ENCODE results near the gene OGA. TPM values are rescaled to one million over a fixed set of nuclear protein-coding genes. Genes with fewer than 3 reads are reported as not detected.

The OGA gene
- total RNA-seq, 2 experiments from 2014 or later = 125 to 130 TPM

GRCh38 chr10:101781655-101781983, 36.6 kb downstream of the OGA start:
- Mint-ChIP-seq H3K9me3 (no peaks in the 10 kb centered on the region), H3K27me3 (peaks cover 19% of the 10 kb centered on the region), H3K36me3 (ENCODE audit: low read depth) (peaks cover 58% of the 10 kb centered on the region), H3K4me3 (peak overlapping the region; percentile 94), H3K4me1 (ENCODE audit: low read depth) (peaks cover 42% of the 10 kb centered on the region), H3K27ac (peak overlapping the region; percentile 95)
- ChIA-PET CTCF (interaction anchor here (0.6 to 7.4 kb wide), 58 partner anchors 8 to 860 kb away, joined by 3 to 180 read pairs (median 4); partner anchors contain the start of genes DPCD, KCNIP2, OGA and POLL), POLR2A (interaction anchor here (0.7 to 5.0 kb wide), 3 partner anchors 12 to 35 kb away, joined by 3 to 53 read pairs (median 34); partner anchors contain the start of gene OGA)
- TF ChIP-seq CTCF (IDR thresholded peaks at IDR 0.05) = no peak
- intact Hi-C loops (cut with micrococcal nuclease) = loop anchor here (2.0 to 5.0 kb wide), 2 partner anchors 36 to 179 kb away; partner anchors contain the start of gene OGA
- DNase-seq (no peak), ATAC-seq (no peak)

- Mint-ChIP-seq H3K27ac (no peak overlapping the region), H3K4me3 (peak overlapping the region; percentile 94), H3K27me3 (peaks cover 20% of the 10 kb centered on the region), H3K4me1 (ENCODE audit: low read depth) (peaks cover 39% of the 10 kb centered on the region), H3K36me3 (ENCODE audit: low read depth) (peaks cover 55% of the 10 kb centered on the region), H3K9me3 (no peaks in the 10 kb centered on the region)
- ChIA-PET POLR2A (interaction anchor here (0.7 to 4.0 kb wide), 5 partner anchors 11 to 193 kb away, joined by 3 to 34 read pairs (median 3); partner anchors contain the start of genes OGA and POLL), CTCF (interaction anchor here (0.6 to 7.4 kb wide), 65 partner anchors 7 to 860 kb away, joined by 3 to 180 read pairs (median 4); partner anchors contain the start of genes DPCD, KCNIP2, OGA and POLL)
- peak; percentile 66 for ATAC-seq
- DNase-seq = peak; percentile 82
- intact Hi-C loops (cut with micrococcal nuclease) = loop anchor here (2.0 to 5.0 kb wide), 2 partner anchors 36 to 178 kb away; partner anchors contain the start of gene OGA
- TF ChIP-seq CTCF (IDR thresholded peaks at IDR 0.05) = peak; percentile 88
These were observed 37.2 kb downstream of the OGA start for GRCh38 chr10:101780818-101781654.

GRCh38 chr10:101780187-101780817, 37.9 kb downstream of the OGA start:
- POLR2A ChIA-PET = interaction anchor here (1.2 to 1.6 kb wide), 2 partner anchors 38 to 193 kb away, joined by 3 to 5 read pairs; partner anchors contain the start of genes OGA and POLL
- Mint-ChIP-seq H3K36me3 (ENCODE audit: low read depth) (peaks cover 51% of the 10 kb centered on the region), H3K4me1 (ENCODE audit: low read depth) (peaks cover 36% of the 10 kb centered on the region), H3K4me3 (peak overlapping the region; percentile 94), H3K27me3 (peaks cover 21% of the 10 kb centered on the region), H3K27ac (no peak overlapping the region), H3K9me3 (no peaks in the 10 kb centered on the region)
- peak; percentile 8 for TF ChIP-seq CTCF (IDR thresholded peaks at IDR 0.05)
- DNase-seq (no peak), ATAC-seq (no peak)
- intact Hi-C loops (cut with micrococcal nuclease) = loop anchor here (2.0 to 5.0 kb wide), 2 partner anchors 37 to 178 kb away; partner anchors contain the start of gene OGA
- CTCF ChIA-PET = interaction anchor here (0.6 to 7.4 kb wide), 24 partner anchors 9 to 567 kb away, joined by 3 to 180 read pairs (median 5); partner anchors contain the start of genes DPCD and POLL

GRCh38 chr10:101779544-101780186, 38.6 kb downstream of the OGA start:
- no peak overlapping the region for H3K27ac Mint-ChIP-seq
- intact Hi-C loops (cut with micrococcal nuclease) = loop anchor here (2.0 to 5.0 kb wide), 2 partner anchors 38 to 177 kb away; partner anchors contain the start of gene OGA
- peak; percentile 91 for TF ChIP-seq CTCF (IDR thresholded peaks at IDR 0.05)
- POLR2A ChIA-PET = interaction anchor here (1.3 to 1.6 kb wide), 2 partner anchors 174 to 192 kb away, joined by 3 read pairs; partner anchors contain the start of gene POLL
- CTCF ChIA-PET = interaction anchor here (0.9 to 7.4 kb wide), 13 partner anchors 8 to 244 kb away, joined by 3 to 180 read pairs (median 5); no protein-coding TSS in a partner anchor
- peaks cover 33% of the 10 kb centered on the region for H3K4me1 Mint-ChIP-seq (ENCODE audit: low read depth)
- peaks cover 51% of the 10 kb centered on the region for H3K36me3 Mint-ChIP-seq (ENCODE audit: low read depth)
- H3K9me3 Mint-ChIP-seq = no peaks in the 10 kb centered on the region
- DNase-seq (peak; percentile 90), ATAC-seq (peak; percentile 51)
- H3K27me3 Mint-ChIP-seq = peaks cover 26% of the 10 kb centered on the region
- peak overlapping the region; percentile 94 for H3K4me3 Mint-ChIP-seq

Data from activated CD8-positive, alpha-beta T cell treated with anti-CD3 and anti-CD28 coated beads for 36 hours (primary cell).